Articular chondrocyte of knee joint (primary cell): ENCODE data around the gene SYCP1. TPM values are rescaled to one million over a fixed set of nuclear protein-coding genes. Genes with fewer than 3 reads are reported as not detected.

Source experiments
- total RNA-seq: library from RNA; depleted of rRNA; stranded (reverse); fragments of >200 nt; gene quantifications from 2 replicates; pipeline ENCODE4 v1.2.3, GENCODE V29; 2012

The SYCP1 gene
- total RNA-seq, result not detected in 2 replicates

DNA sequence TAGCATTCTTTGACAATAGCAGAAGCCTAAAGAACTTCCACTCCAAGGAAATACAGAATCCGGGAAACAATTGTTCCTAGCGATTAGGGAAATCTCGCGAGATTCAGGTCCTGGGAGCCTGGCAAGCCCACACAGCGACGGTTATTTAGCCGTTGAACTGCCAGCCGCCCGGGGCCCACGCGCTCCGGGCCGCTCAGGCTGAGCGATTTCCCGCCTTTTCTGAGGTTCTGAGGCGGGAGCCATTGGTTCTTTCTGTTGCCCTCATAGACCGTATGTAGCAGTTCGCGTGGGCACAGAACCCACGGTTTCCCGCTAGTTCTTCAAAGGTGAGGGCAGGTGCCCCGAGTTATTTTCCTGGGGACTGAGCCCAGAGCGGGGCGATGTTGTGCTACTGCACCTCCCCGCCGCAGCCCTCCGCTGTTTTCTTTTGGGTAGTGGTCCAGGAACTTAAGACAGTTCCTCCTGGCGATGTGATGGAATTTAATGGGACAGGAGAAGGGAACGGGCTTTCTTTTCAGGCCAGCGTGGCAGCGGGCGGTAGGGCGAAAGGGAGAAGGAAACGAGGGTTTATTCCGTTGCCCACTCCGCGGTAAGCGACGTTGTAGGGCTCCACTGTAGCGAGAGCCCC lies at the start of gene SYCP1:
Gene SYCP1 (plus strand): TSS at position 171 of the 628 bp plus-strand sequence. CDS start 602 bp downstream, outside the sequence.

DNA sequence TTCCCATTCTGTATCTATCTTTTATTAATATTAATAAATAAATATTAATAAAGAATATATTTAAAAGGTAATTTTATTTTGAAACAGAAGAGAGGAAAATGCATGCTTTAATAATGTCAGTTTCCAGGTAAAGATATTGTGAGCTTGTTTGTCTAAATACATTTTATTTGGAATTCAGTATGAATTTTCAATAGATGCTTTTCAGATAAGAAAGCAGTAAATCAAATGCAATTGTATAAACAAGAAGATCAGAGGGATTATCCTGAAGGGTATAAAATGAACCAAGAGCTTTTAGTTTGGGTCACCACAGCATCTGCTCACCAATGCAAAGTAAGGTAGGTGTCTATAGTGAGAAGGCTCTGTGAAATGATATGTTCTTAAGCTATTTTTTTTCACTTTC lies 174.9 kb downstream of the SYCP1 start, which contains the start of gene TSHB:
Gene TSHB (plus strand): TSS at position 301 of the 400 bp plus-strand sequence. CDS start 3,537 bp downstream, outside the sequence.

Other genes with a start within 250 kb of the SYCP1 start
- gene DENND2C, start 184.8 kb upstream of the SYCP1 start, total RNA-seq, result 10.2 and 12.4 TPM in 2 replicates
- not detected in 2 replicates for gene AMPD1, start 159.3 kb upstream of the SYCP1 start, total RNA-seq
- gene NRAS, start 138.1 kb upstream of the SYCP1 start, total RNA-seq, result 90.7 and 91.1 TPM in 2 replicates
- gene CSDE1, start 96.9 kb upstream of the SYCP1 start, total RNA-seq, result 548 and 775 TPM in 2 replicates
- gene SIKE1, start 74.2 kb upstream of the SYCP1 start, total RNA-seq, result 66.0 and 70.8 TPM in 2 replicates
- not detected in 2 replicates for gene TSHB, start 175.0 kb downstream of the SYCP1 start, total RNA-seq
- 5.5 and 7.1 TPM in 2 replicates for gene TSPAN2, start 234.6 kb downstream of the SYCP1 start, total RNA-seq